B cell (primary cell): ENCODE results near the gene FLII. TPM values are rescaled to one million over a fixed set of nuclear protein-coding genes. Genes with fewer than 3 reads are reported as not detected.

Experiments used
- ATAC-seq: fragments of 200-7000 bp; cut with Tn5 transposase; one replicate; pipeline ENCODE4 v1.10.0; 2021; ENCODE audit warnings: low read depth, mild to moderate bottlenecking, moderate number of reproducible peaks, moderate library complexity
- CTCF ChIA-PET: fragments of 350-600 bp; sonication (Branson Sonifier 250); formaldehyde crosslinking; loops from one replicate; lab custom pipeline; 2021; ENCODE audit warnings: antibody characterized with exemption, inconsistent platforms; lab: Charles Lee
- POLR2A ChIA-PET: fragments of 350-600 bp; sonication (Branson Sonifier 250); formaldehyde crosslinking; loops from one replicate; lab custom pipeline; 2021; ENCODE audit warnings: antibody characterized with exemption; lab: Charles Lee
- DNase-seq: peaks from one replicate; pipeline ENCODE4 v3.0.0; 2013
- H2AFZ ChIP-seq: 2 replicates; pipeline ENCODE4 v1.6.1; 2012; ENCODE audit warnings: mild to moderate bottlenecking, low read depth, low read length; ENCODE audit not compliant: insufficient read depth, poor library complexity, severe bottlenecking
- H3K27ac ChIP-seq, 2 donors: 1 replicate in 1 of 2; 2 replicates in 1 of 2; pipeline ENCODE4 v1.5.1; 2012 to 2013; ENCODE audit warnings: low read length in 2 of 2, mild to moderate bottlenecking in 2 of 2, moderate library complexity in 1 of 2
- H3K27me3 ChIP-seq, 4 experiments: fragments of 200-600 bp in 1 of 4; sonication (generic) in 1 of 4; replicated peaks in 1 of 4; 1 replicate in 2 of 4; 2 replicates in 2 of 4; pipeline versions ENCODE4 v1.6.1 to v1.7.0; 2013 to 2016; ENCODE audit warnings: low read length in 3 of 4, mild to moderate bottlenecking in 2 of 4, mixed read lengths in 1 of 4, moderate library complexity in 1 of 4; ENCODE audit not compliant: insufficient read depth in 4 of 4, control insufficient read depth in 3 of 4; ENCODE audit errors: control extremely low read depth in 1 of 4
- H3K36me3 ChIP-seq, 2 experiments: replicated peaks in 1 of 2; 1 replicate in 1 of 2; 2 replicates in 1 of 2; pipeline versions ENCODE4 v1.6.1 to v1.7.1; 2013; ENCODE audit warnings: low read length in 1 of 2; ENCODE audit not compliant: insufficient read depth in 2 of 2, control insufficient read depth in 1 of 2; ENCODE audit errors: control extremely low read depth in 1 of 2, extremely low read depth in 1 of 2
- H3K4me1 ChIP-seq, 2 donors: fragments of 200-600 bp in 1 of 2; sonication (generic) in 1 of 2; 1 replicate in 1 of 2; 2 replicates in 1 of 2; pipeline versions ENCODE4 v1.5.1 to v1.6.1; 2013 to 2017; ENCODE audit warnings: low read length in 2 of 2; ENCODE audit not compliant: control insufficient read depth in 2 of 2, insufficient read depth in 2 of 2
- H3K4me2 ChIP-seq: replicated peaks from 2 replicates; pipeline ENCODE3; 2012; ENCODE audit warnings: mild to moderate bottlenecking, low read depth, low read length; ENCODE audit not compliant: poor library complexity, severe bottlenecking
- H3K4me3 ChIP-seq, 5 experiments: fragments of 200-600 bp in 1 of 5; sonication (generic) in 1 of 5; 1 replicate in 3 of 5; 2 replicates in 2 of 5; pipeline versions ENCODE4 v1.5.1 to v1.7.0; 2011 to 2016; ENCODE audit warnings: low read length in 4 of 5, mild to moderate bottlenecking in 4 of 5, low read depth in 2 of 5, control low read depth in 1 of 5, moderate library complexity in 1 of 5; ENCODE audit not compliant: insufficient read depth in 1 of 5; ENCODE audit errors: control extremely low read depth in 1 of 5, extremely low read depth in 1 of 5
- H3K79me2 ChIP-seq: fragments of 200-600 bp; sonication (generic); one replicate; pipeline ENCODE4 v1.6.0; 2016; ENCODE audit warnings: low read length; ENCODE audit not compliant: control insufficient read depth, insufficient read depth
- H3K9ac ChIP-seq: fragments of 200-600 bp; sonication (generic); 2 replicates; pipeline ENCODE4 v1.6.1; 2017; ENCODE audit warnings: mild to moderate bottlenecking, low read length, moderate library complexity
- H3K9me3 ChIP-seq, 3 donors: one replicate each; pipeline versions ENCODE4 v1.6.1 to v1.7.1; 2013; ENCODE audit warnings: low read length in 2 of 3; ENCODE audit not compliant: control insufficient read depth in 2 of 3, insufficient read depth in 1 of 3; ENCODE audit errors: control extremely low read depth in 1 of 3
- H4K20me1 ChIP-seq: 2 replicates; pipeline ENCODE4 v1.6.0; 2012; ENCODE audit warnings: mild to moderate bottlenecking, low read length; ENCODE audit not compliant: insufficient read depth, control insufficient read depth, poor library complexity, severe bottlenecking
- H3K27ac Mint-ChIP-seq: one replicate; pipeline ENCODE4 v1.8.0; 2021; ENCODE audit warnings: mixed read lengths
- H3K27me3 Mint-ChIP-seq: one replicate; pipeline ENCODE4 v1.8.0; 2021; ENCODE audit warnings: mixed read lengths
- H3K4me1 Mint-ChIP-seq: one replicate; pipeline ENCODE4 v1.8.0; 2021; ENCODE audit warnings: mixed read lengths
- H3K4me3 Mint-ChIP-seq: one replicate; pipeline ENCODE4 v1.8.0; 2021; ENCODE audit warnings: mixed read lengths
- H3K9me3 Mint-ChIP-seq: one replicate; pipeline ENCODE4 v1.8.0; 2022; ENCODE audit warnings: mixed read lengths; ENCODE audit not compliant: insufficient read depth
- EZH2 ChIP-seq: IDR thresholded peaks from 2 replicates; pipeline ENCODE4 v1.6.1; 2012; ENCODE audit warnings: borderline replicate concordance, low read depth, mild to moderate bottlenecking, moderate library complexity, low read length; ENCODE audit not compliant: insufficient read depth, poor library complexity, severe bottlenecking
- WGBS: methylation state at CpG from one replicate; pipeline ENCODE4 v1.1.5; 2013; ENCODE audit warnings: missing lambda C conversion rate; ENCODE audit not compliant: insufficient coverage; 5-methylcytosine and 5-hydroxymethylcytosine counted together
- intact Hi-C: fragments of 100-400 bp; cut with micrococcal nuclease; formaldehyde crosslinking; loops from one replicate; pipeline ENCODE4 v1.10.0; 2022
- polyA plus RNA-seq: library from polyadenylated mRNA; depleted of rRNA; stranded (reverse); fragments of >200 nt; gene quantifications from 2 replicates; pipeline ENCODE4 v1.2.3, GENCODE V29; 2012
- total RNA-seq, 2 donors: library from RNA; stranded (reverse); fragments of 120-200 nt in 1 of 2; gene quantifications; 1 replicate in 1 of 2; 2 replicates in 1 of 2; pipeline versions ENCODE4 v1.2.3 to v1.2.4, GENCODE V29; 2013 to 2022
- TF ChIP-seq, protein P1 (sequence below): fragments of 200-600 bp; IDR thresholded peaks from one replicate; pipeline ENCODE4 v1.8.0; 2022; ENCODE audit warnings: antibody characterized with exemption, mild to moderate bottlenecking

FLII gene
- total and polyA plus RNA-seq, 2 donors (not counting 1 experiment from before 2014, with no cell fraction given), result 357 to 531 TPM

DNA sequence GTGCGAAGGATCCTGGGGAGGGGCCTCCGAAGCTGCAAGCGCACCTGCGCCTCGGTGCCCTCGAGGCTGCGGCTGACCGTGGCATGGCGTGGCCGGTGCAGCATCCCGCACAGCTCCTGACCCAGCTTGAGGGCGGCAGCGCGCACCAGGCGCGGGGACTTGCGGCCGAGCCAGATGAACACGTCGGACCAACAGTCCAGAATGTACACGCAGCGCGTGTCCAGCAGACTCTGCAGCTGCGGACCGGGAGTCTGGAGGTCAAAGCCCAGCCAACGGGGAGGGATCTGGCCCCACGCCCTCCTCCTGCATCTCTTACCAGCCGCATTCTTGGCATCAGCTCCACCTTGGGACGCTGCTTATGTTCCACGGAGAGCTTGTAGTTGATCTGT is 10.9 kb downstream of the FLII start:
- no peak overlapping the region for H3K4me3 ChIP-seq
- TF ChIP-seq EZH2, result no peak
- TF ChIP-seq, protein P1, sequence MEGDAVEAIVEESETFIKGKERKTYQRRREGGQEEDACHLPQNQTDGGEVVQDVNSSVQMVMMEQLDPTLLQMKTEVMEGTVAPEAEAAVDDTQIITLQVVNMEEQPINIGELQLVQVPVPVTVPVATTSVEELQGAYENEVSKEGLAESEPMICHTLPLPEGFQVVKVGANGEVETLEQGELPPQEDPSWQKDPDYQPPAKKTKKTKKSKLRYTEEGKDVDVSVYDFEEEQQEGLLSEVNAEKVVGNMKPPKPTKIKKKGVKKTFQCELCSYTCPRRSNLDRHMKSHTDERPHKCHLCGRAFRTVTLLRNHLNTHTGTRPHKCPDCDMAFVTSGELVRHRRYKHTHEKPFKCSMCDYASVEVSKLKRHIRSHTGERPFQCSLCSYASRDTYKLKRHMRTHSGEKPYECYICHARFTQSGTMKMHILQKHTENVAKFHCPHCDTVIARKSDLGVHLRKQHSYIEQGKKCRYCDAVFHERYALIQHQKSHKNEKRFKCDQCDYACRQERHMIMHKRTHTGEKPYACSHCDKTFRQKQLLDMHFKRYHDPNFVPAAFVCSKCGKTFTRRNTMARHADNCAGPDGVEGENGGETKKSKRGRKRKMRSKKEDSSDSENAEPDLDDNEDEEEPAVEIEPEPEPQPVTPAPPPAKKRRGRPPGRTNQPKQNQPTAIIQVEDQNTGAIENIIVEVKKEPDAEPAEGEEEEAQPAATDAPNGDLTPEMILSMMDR, result no peak
- intact Hi-C loops, result no loop called here
- Mint-ChIP-seq H3K4me3 (no peak overlapping the region), H3K27me3 (no peaks in the 10 kb centered on the region), H3K4me1 (peaks cover 6% of the 10 kb centered on the region), H3K9me3 (no peaks in the 10 kb centered on the region), H3K27ac (no peak overlapping the region)
- H4K20me1 ChIP-seq, result no peaks in the 10 kb centered on the region
- no peak for ATAC-seq
- H3K27ac ChIP-seq, result no peak overlapping the region
- H3K36me3 ChIP-seq, result peaks cover 5 to 69% of the 10 kb centered on the region in 2 experiments
- H3K4me2 ChIP-seq, result no peak overlapping the region
- no peak for DNase-seq
- no peaks in the 10 kb centered on the region for H3K79me2 ChIP-seq
- no peaks in the 10 kb centered on the region for H3K9me3 ChIP-seq
- WGBS, result 98% methylated on average over 30 of the region's 30 CpGs
- H2AFZ ChIP-seq, result no peak overlapping the region
- CTCF ChIA-PET, result interaction anchor here (0.9 to 1.8 kb wide), 5 partner anchors 10 to 316 kb away, joined by 3 to 6 read pairs (median 5); partner anchors contain the start of gene MIEF2
- H3K9ac ChIP-seq, result no peak overlapping the region
- no peaks in the 10 kb centered on the region for H3K27me3 ChIP-seq
- no peaks in the 10 kb centered on the region for H3K4me1 ChIP-seq
- POLR2A ChIA-PET, result no interaction called here

DNA sequence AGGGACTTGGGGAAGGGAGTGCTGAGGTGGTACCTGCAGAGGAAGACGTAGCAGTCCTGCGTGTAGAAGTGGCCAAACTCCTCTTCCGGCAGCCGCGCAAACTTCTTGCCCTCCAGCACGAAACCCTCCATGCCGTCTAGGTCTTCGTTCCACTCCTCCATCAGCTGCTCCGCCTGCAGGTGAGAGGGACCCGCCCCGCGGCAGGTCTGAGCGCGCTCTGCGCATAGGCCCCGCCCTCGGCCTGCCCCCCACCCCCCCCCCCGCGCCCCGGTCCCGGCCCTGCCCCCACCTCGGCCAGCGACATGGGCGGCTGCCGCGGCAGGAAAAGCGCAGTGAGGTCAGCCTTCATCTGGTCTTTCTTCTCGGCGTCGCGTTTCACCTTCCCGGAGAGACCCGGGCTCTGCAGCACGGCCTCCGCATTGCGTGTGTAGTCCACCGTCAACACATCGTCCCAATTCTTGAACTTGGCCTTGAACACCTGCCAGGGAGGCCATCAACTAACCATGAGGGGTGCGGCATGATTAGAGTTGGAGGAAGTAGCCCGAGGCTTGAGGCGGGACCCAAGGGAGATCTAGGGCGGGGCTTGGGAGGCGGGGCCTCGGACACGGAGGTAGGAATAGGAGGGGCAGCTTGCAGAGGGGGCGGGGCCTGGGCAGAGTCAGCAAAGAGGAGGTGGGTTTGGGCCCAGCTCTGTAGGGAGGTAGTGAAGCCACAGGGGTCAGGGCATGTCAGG is 11.5 kb downstream of the FLII start:
- H3K36me3 ChIP-seq, result peaks cover 5 to 63% of the 10 kb centered on the region in 2 experiments
- no peak overlapping the region for H2AFZ ChIP-seq
- H3K4me3 ChIP-seq, result no peak overlapping the region
- no peaks in the 10 kb centered on the region for H3K27me3 Mint-ChIP-seq
- H3K27me3 ChIP-seq, result no peaks in the 10 kb centered on the region
- DNase-seq (peak; percentile 67), ATAC-seq (peak; percentile 64)
- no peak overlapping the region for H3K4me3 Mint-ChIP-seq
- H3K9ac ChIP-seq, result no peak overlapping the region
- intact Hi-C loops, result no loop called here
- H3K4me1 Mint-ChIP-seq, result peaks cover 6% of the 10 kb centered on the region
- ChIA-PET POLR2A (no interaction called here), CTCF (interaction anchor here (0.9 to 1.8 kb wide), 4 partner anchors 9 to 317 kb away, joined by 3 to 6 read pairs (median 5); partner anchors contain the start of gene MIEF2)
- no peak overlapping the region for H3K27ac ChIP-seq
- no peaks in the 10 kb centered on the region for H3K9me3 ChIP-seq
- no peak overlapping the region for H3K4me2 ChIP-seq
- no peak for TF ChIP-seq EZH2
- TF ChIP-seq, protein P1, result no peak
- no peaks in the 10 kb centered on the region for H3K79me2 ChIP-seq
- no peaks in the 10 kb centered on the region for H4K20me1 ChIP-seq
- WGBS, result 90% methylated on average over 41 of the region's 46 CpGs
- no peak overlapping the region for H3K27ac Mint-ChIP-seq
- no peaks in the 10 kb centered on the region for H3K9me3 Mint-ChIP-seq
- H3K4me1 ChIP-seq, result no peaks in the 10 kb centered on the region
